HEK293 (cell line): ENCODE data around the gene BTBD9.

ENCODE experiments used
- IKZF3 ChIP-seq: fragments of 450-650 bp; IDR thresholded peaks from 2 replicates; pipeline ENCODE4 v1.5.0; 2018; ENCODE audit warnings: missing biosample characterization, mild to moderate bottlenecking, missing genetic modification characterization, moderate library complexity
- KLF9 ChIP-seq: fragments of 450-650 bp; formaldehyde crosslinking; IDR thresholded peaks from 2 replicates; pipeline ENCODE4 v1.5.1; 2016; ENCODE audit warnings: missing biosample characterization, missing genetic modification characterization, low read depth
- PRDM1 ChIP-seq: fragments of 450-650 bp; formaldehyde crosslinking; IDR thresholded peaks from 2 replicates; pipeline ENCODE4; 2016; ENCODE audit warnings: missing biosample characterization, missing genetic modification characterization
- PRDM10 ChIP-seq: fragments of 450-650 bp; formaldehyde crosslinking; IDR thresholded peaks from 2 replicates; pipeline ENCODE4 v1.5.1; 2016; ENCODE audit warnings: missing biosample characterization, missing genetic modification characterization
- ZBTB1 ChIP-seq: fragments of 450-650 bp; formaldehyde crosslinking; IDR thresholded peaks from 2 replicates; pipeline ENCODE4 v1.5.1; 2016; ENCODE audit warnings: missing biosample characterization, missing genetic modification characterization
- ZNF549 ChIP-seq: fragments of 450-650 bp; IDR thresholded peaks from 2 replicates; pipeline ENCODE4 v1.5.1; 2018; ENCODE audit warnings: missing biosample characterization, missing genetic modification characterization, mild to moderate bottlenecking, inconsistent platforms, moderate library complexity
- ZNF560 ChIP-seq: fragments of 450-650 bp; formaldehyde crosslinking; IDR thresholded peaks from 2 replicates; pipeline ENCODE4 v1.5.1; 2017; ENCODE audit warnings: missing biosample characterization, missing genetic modification characterization, borderline replicate concordance
- ZNF585B ChIP-seq: fragments of 450-650 bp; formaldehyde crosslinking; IDR thresholded peaks from 2 replicates; pipeline ENCODE4 v1.5.1; 2016; ENCODE audit warnings: missing biosample characterization, missing genetic modification characterization
- ZNF626 ChIP-seq: fragments of 450-650 bp; sonication (Bioruptor Pico); formaldehyde crosslinking; IDR thresholded peaks from 2 replicates; pipeline ENCODE4 v1.5.1; 2018; ENCODE audit warnings: missing biosample characterization, missing genetic modification characterization, inconsistent platforms
- ZSCAN30 ChIP-seq: fragments of 450-650 bp; IDR thresholded peaks from 2 replicates; pipeline ENCODE4 v1.5.1; 2018; ENCODE audit warnings: missing biosample characterization, mild to moderate bottlenecking, missing genetic modification characterization, moderate library complexity
- ZSCAN5A ChIP-seq: fragments of 450-650 bp; formaldehyde crosslinking; IDR thresholded peaks from 2 replicates; pipeline ENCODE4 v1.5.1; 2016; ENCODE audit warnings: missing biosample characterization, missing genetic modification characterization
- TF ChIP-seq, protein P1 (sequence below): fragments of 450-650 bp; formaldehyde crosslinking; IDR thresholded peaks from 2 replicates; pipeline ENCODE4; 2016; ENCODE audit warnings: missing biosample characterization, missing genetic modification characterization
- TF ChIP-seq, protein P2 (sequence below): fragments of 450-650 bp; formaldehyde crosslinking; IDR thresholded peaks from 2 replicates; pipeline ENCODE4 v1.5.1; 2016; ENCODE audit warnings: missing biosample characterization, missing genetic modification characterization, low read depth
- TF ChIP-seq, protein P3 (sequence below): fragments of 450-650 bp; formaldehyde crosslinking; IDR thresholded peaks from 2 replicates; pipeline ENCODE4 v1.5.1; 2016; ENCODE audit warnings: missing biosample characterization, missing genetic modification characterization
- TF ChIP-seq, protein P4 (sequence below): fragments of 450-650 bp; formaldehyde crosslinking; IDR thresholded peaks from 2 replicates; pipeline ENCODE4 v1.5.1; 2016; ENCODE audit warnings: missing biosample characterization, missing genetic modification characterization

Gene BTBD9

DNA sequence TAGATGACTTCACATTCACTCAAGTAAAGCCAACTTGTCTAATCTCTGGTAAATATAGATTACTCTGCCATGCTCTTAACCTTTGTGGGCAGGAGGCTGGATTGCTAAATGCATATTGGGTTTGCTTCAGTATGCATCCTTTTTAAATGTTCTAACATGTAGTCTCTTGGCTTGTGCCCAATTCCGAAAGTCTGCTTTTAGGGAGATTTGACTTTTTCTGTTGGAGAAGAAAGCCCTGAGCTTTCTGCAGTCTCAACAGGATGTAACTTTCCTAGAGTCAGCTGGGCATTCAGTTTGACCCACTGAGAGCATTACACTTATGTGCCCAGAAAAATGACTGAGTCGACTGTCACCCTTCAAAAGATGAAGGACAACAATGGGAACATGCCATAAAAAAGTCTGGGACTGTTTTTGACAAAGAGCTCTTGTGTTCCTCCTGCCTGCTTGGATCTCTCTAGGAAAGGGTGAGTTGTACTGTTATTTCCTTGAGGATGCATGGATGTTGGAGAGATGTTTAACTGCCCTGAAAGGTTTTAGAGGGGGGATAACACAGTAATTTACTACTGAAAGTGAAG, 520.9 kb downstream of the BTBD9 start (continued):
- TF ChIP-seq PRDM10 (no peak), ZNF585B (tag by site-specific recombination) (no peak), IKZF3 (tag by site-specific recombination) (no peak), ZNF626 (no peak), PRDM1 (tag by site-specific recombination) (no peak), ZBTB1 (tag by site-specific recombination) (no peak), KLF9 (tag by site-specific recombination) (no peak), ZNF560 (no peak), ZSCAN5A (tag by site-specific recombination) (no peak), ZNF549 (tag by site-specific recombination) (no peak), ZSCAN30 (tag by site-specific recombination) (no peak)
- TF ChIP-seq, protein P1, sequence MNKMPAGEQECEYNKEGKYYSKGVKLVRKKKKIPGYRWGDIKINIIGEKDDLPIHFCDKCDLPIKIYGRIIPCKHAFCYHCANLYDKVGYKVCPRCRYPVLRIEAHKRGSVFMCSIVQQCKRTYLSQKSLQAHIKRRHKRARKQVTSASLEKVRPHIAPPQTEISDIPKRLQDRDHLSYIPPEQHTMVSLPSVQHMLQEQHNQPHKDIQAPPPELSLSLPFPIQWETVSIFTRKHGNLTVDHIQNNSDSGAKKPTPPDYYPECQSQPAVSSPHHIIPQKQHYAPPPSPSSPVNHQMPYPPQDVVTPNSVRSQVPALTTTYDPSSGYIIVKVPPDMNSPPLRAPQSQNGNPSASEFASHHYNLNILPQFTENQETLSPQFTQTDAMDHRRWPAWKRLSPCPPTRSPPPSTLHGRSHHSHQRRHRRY (tag by site-specific recombination) = no peak
- TF ChIP-seq, protein P2, sequence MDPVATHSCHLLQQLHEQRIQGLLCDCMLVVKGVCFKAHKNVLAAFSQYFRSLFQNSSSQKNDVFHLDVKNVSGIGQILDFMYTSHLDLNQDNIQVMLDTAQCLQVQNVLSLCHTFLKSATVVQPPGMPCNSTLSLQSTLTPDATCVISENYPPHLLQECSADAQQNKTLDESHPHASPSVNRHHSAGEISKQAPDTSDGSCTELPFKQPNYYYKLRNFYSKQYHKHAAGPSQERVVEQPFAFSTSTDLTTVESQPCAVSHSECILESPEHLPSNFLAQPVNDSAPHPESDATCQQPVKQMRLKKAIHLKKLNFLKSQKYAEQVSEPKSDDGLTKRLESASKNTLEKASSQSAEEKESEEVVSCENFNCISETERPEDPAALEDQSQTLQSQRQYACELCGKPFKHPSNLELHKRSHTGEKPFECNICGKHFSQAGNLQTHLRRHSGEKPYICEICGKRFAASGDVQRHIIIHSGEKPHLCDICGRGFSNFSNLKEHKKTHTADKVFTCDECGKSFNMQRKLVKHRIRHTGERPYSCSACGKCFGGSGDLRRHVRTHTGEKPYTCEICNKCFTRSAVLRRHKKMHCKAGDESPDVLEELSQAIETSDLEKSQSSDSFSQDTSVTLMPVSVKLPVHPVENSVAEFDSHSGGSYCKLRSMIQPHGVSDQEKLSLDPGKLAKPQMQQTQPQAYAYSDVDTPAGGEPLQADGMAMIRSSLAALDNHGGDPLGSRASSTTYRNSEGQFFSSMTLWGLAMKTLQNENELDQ (tag by site-specific recombination) = no peak
- TF ChIP-seq, protein P3, sequence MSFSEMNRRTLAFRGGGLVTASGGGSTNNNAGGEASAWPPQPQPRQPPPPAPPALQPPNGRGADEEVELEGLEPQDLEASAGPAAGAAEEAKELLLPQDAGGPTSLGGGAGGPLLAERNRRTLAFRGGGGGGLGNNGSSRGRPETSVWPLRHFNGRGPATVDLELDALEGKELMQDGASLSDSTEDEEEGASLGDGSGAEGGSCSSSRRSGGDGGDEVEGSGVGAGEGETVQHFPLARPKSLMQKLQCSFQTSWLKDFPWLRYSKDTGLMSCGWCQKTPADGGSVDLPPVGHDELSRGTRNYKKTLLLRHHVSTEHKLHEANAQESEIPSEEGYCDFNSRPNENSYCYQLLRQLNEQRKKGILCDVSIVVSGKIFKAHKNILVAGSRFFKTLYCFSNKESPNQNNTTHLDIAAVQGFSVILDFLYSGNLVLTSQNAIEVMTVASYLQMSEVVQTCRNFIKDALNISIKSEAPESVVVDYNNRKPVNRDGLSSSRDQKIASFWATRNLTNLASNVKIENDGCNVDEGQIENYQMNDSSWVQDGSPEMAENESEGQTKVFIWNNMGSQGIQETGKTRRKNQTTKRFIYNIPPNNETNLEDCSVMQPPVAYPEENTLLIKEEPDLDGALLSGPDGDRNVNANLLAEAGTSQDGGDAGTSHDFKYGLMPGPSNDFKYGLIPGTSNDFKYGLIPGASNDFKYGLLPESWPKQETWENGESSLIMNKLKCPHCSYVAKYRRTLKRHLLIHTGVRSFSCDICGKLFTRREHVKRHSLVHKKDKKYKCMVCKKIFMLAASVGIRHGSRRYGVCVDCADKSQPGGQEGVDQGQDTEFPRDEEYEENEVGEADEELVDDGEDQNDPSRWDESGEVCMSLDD = no peak
- TF ChIP-seq, protein P4, sequence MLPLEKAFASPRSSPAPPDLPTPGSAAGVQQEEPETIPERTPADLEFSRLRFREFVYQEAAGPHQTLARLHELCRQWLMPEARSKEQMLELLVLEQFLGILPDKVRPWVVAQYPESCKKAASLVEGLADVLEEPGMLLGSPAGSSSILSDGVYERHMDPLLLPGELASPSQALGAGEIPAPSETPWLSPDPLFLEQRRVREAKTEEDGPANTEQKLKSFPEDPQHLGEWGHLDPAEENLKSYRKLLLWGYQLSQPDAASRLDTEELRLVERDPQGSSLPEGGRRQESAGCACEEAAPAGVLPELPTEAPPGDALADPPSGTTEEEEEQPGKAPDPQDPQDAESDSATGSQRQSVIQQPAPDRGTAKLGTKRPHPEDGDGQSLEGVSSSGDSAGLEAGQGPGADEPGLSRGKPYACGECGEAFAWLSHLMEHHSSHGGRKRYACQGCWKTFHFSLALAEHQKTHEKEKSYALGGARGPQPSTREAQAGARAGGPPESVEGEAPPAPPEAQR = no peak
